H1 (cell line): ENCODE measurements around the gene SLC6A19. TPM values are rescaled to one million over a fixed set of nuclear protein-coding genes. Genes with fewer than 3 reads are reported as not detected.

Experiments
- POU5F1 ChIP-seq: IDR thresholded peaks from 2 replicates; pipeline ENCODE4 v1.6.1; 2011; ENCODE audit warnings: low read depth, mild to moderate bottlenecking, low read length, moderate library complexity
- RNF2 ChIP-seq: fragments of 200-900, 300-1000 bp; sonication (generic); IDR thresholded peaks from 2 replicates; pipeline ENCODE4 v1.7.1; 2016; ENCODE audit warnings: borderline replicate concordance, low read depth, mild to moderate bottlenecking, antibody characterized with exemption, low read length; ENCODE audit not compliant: poor library complexity, severe bottlenecking; ENCODE audit errors: missing control alignments
- RXRA ChIP-seq: IDR thresholded peaks from 2 replicates; pipeline ENCODE4 v1.6.1; 2011; ENCODE audit warnings: low read depth, mild to moderate bottlenecking, low read length, moderate library complexity; ENCODE audit not compliant: insufficient read depth
- polyA plus RNA-seq, 7 experiments: library from polyadenylated mRNA; depleted of rRNA in 3 of 7; stranded (reverse) in 5 of 7; unstranded in 2 of 7; fragments of >200 nt in 5 of 7; fragments of 200-250 nt in 2 of 7; gene quantifications; 1 replicate in 5 of 7; 2 replicates in 1 of 7; 4 replicates in 1 of 7; pipeline versions ENCODE4 v1.2.1 to v1.2.3, GENCODE V29; 2011 to 2013; ENCODE audit warnings: missing spikeins in 2 of 7, mixed read lengths in 2 of 7
- total RNA-seq: library from RNA; stranded (reverse); fragmentation: NEBNext Ultra II Directional; extraction: Animal tissue kit (Norgen Biotek cat#: 25700); gene quantifications from 2 replicates; pipeline ENCODE4 v1.2.1, GENCODE V29; 2021

Gene SLC6A19
- total and polyA plus RNA-seq, 2 of the 8 experiments (the other 6 are each of a cell fraction or from before 2014, with no cell fraction given) = 0.02 TPM; not detected in 1

DNA sequence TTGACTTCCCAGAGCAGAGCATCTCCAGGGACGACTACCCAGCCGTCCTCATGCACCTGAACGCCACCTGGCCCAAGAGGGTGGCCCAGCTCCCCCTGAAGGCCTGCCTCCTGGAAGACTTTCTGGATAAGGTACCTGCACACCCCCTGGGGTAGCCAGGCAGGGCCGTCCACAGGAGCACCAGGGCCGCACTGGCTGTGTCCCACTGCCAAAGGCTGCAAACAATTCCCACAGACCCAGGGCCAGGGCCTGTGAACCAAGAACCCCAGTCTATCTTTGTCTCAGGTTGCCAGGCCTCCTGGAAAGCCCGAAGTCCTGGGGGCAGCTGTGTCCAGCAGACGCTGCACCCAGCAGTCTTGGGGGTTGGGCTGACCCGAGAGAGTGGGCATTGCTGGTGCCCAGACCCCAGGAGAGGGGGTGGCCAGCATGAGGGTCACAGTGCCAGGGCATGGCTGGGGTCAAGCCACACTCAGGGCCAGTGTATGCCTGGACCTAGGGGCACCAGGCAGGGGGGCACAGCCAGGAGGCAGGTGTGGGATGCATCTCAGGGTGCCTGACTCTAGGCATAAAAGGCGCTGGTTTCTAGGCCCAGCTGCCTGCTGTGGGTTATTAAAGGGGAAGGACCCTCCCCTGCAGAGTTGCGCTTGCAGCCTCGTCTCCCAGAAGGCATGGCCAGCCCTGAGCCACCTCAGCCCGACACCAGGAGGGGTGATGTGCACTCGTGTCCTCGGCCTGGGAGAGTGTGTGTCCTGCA, 41.5 kb downstream of the SLC6A19 start (continued):
- TF ChIP-seq RXRA (no peak), RNF2 (no peak), POU5F1 (no peak)
